Measurements from ENCODE around the gene MAP2K5. TPM values are rescaled to one million over a fixed set of nuclear protein-coding genes. Genes with fewer than 3 reads are reported as not detected.

Gene MAP2K5
- total RNA-seq (2014; rRNA removed; shearing (Covaris generic)): 11.7 and 13.9 TPM in 2 replicates

- Histone ChIP-seq H3K27ac (peak within 1 kb of the TSS; percentile 85), H3K4me3 (peak within 1 kb of the TSS; percentile 93), H3K9me3 (replicated peaks) (no peaks in the 10 kb centered on the region), H3K4me1 (peaks cover 8% of the 10 kb centered on the region), H3K27me3 (no peaks in the 10 kb centered on the region), H3K36me3 (no peaks in the 10 kb centered on the region)
- DNase-seq: peak; percentile 82 to 84
Observed at GRCh38 chr15:67542420-67543347, at the start of gene MAP2K5. MAP2K5 (plus strand) TSS chr15:67542703; CDS start chr15:67543336, 633 bp downstream.

- no peak for DNase-seq
- Histone ChIP-seq H3K4me1 (no peaks in the 10 kb centered on the region), H3K27ac (no peak overlapping the region), H3K4me3 (no peak overlapping the region), H3K27me3 (no peaks in the 10 kb centered on the region), H3K36me3 (no peaks in the 10 kb centered on the region), H3K9me3 (replicated peaks) (no peaks in the 10 kb centered on the region)
Observed at GRCh38 chr15:67495585-67495984, 46.9 kb upstream of the MAP2K5 start.

- no peaks in the 10 kb centered on the region for H3K9me3 ChIP-seq (replicated peaks)
- no peaks in the 10 kb centered on the region; the same call in 1 of the 2 replicates for H3K4me1 ChIP-seq
- no peaks in the 10 kb centered on the region for H3K27me3 ChIP-seq
- H3K36me3 ChIP-seq: no peaks in the 10 kb centered on the region
- peak in 1 of 2 experiments; percentile 33 for DNase-seq
- H3K4me3 ChIP-seq: no peak overlapping the region
- H3K27ac ChIP-seq: no peak overlapping the region
Observed at GRCh38 chr15:67501177-67501835, 41.2 kb upstream of the MAP2K5 start.

GRCh38 chr15:67501836-67502461, 40.6 kb upstream of the MAP2K5 start:
- Histone ChIP-seq H3K4me1 (no peaks in the 10 kb centered on the region; the same call in 1 of the 2 replicates), H3K4me3 (no peak overlapping the region)
- DNase-seq: no peak

GRCh38 chr15:67504056-67504455, 38.4 kb upstream of the MAP2K5 start:
- H3K27me3 ChIP-seq: no peaks in the 10 kb centered on the region
- no peak for DNase-seq
- no peaks in the 10 kb centered on the region for H3K36me3 ChIP-seq
- H3K4me3 ChIP-seq: no peak overlapping the region
- no peak overlapping the region for H3K27ac ChIP-seq
- H3K4me1 ChIP-seq: no peaks in the 10 kb centered on the region; the same call in 1 of the 2 replicates
- H3K9me3 ChIP-seq (replicated peaks): no peaks in the 10 kb centered on the region

More at GRCh38 chr15:67501836-67502461, 40.6 kb upstream of the MAP2K5 start:
- no peaks in the 10 kb centered on the region for H3K9me3 ChIP-seq (replicated peaks)
- no peak overlapping the region for H3K27ac ChIP-seq
- no peaks in the 10 kb centered on the region for H3K27me3 ChIP-seq
- no peaks in the 10 kb centered on the region for H3K36me3 ChIP-seq

- H3K27me3 ChIP-seq: no peaks in the 10 kb centered on the region
- no peaks in the 10 kb centered on the region; the same call in 1 of the 2 replicates for H3K4me1 ChIP-seq
- no peaks in the 10 kb centered on the region for H3K9me3 ChIP-seq (replicated peaks)
- H3K27ac ChIP-seq: no peak overlapping the region
- no peaks in the 10 kb centered on the region for H3K36me3 ChIP-seq
- H3K4me3 ChIP-seq: no peak overlapping the region
- no peak for DNase-seq
Observed at GRCh38 chr15:67504796-67505195, 37.7 kb upstream of the MAP2K5 start.

- Histone ChIP-seq H3K27me3 (no peaks in the 10 kb centered on the region), H3K36me3 (no peaks in the 10 kb centered on the region), H3K9me3 (replicated peaks) (no peaks in the 10 kb centered on the region), H3K4me1 (peaks cover 2% of the 10 kb centered on the region; the same call in 1 of the 2 replicates), H3K27ac (no peak overlapping the region), H3K4me3 (no peak overlapping the region)
- DNase-seq: no peak
Observed at GRCh38 chr15:67505675-67506572, 36.6 kb upstream of the MAP2K5 start.

- H3K27me3 ChIP-seq: no peaks in the 10 kb centered on the region
- H3K4me1 ChIP-seq: peaks cover 5% of the 10 kb centered on the region; the same call in 1 of the 2 replicates
- no peak overlapping the region for H3K4me3 ChIP-seq
- no peak overlapping the region for H3K27ac ChIP-seq
- no peak for DNase-seq
- H3K9me3 ChIP-seq (replicated peaks): no peaks in the 10 kb centered on the region
- no peaks in the 10 kb centered on the region for H3K36me3 ChIP-seq
Observed at GRCh38 chr15:67506775-67507747, 35.4 kb upstream of the MAP2K5 start.

GRCh38 chr15:67508407-67508806, 34.1 kb upstream of the MAP2K5 start:
- Histone ChIP-seq H3K27ac (no peak overlapping the region), H3K4me1 (peaks cover 5% of the 10 kb centered on the region; the same call in 1 of the 2 replicates), H3K27me3 (no peaks in the 10 kb centered on the region), H3K36me3 (no peaks in the 10 kb centered on the region), H3K4me3 (no peak overlapping the region), H3K9me3 (replicated peaks) (no peaks in the 10 kb centered on the region)
- no peak for DNase-seq

GRCh38 chr15:67509918-67510317, 32.6 kb upstream of the MAP2K5 start:
- Histone ChIP-seq H3K4me3 (no peak overlapping the region), H3K9me3 (replicated peaks) (no peaks in the 10 kb centered on the region), H3K36me3 (no peaks in the 10 kb centered on the region), H3K27ac (no peak overlapping the region), H3K4me1 (peaks cover 5% of the 10 kb centered on the region; the same call in 1 of the 2 replicates), H3K27me3 (no peaks in the 10 kb centered on the region)
- DNase-seq: no peak

GRCh38 chr15:67510597-67511190, 31.8 kb upstream of the MAP2K5 start:
- Histone ChIP-seq H3K4me3 (no peak overlapping the region), H3K27ac (no peak overlapping the region), H3K4me1 (peaks cover 5% of the 10 kb centered on the region; the same call in 1 of the 2 replicates), H3K36me3 (no peaks in the 10 kb centered on the region), H3K27me3 (no peaks in the 10 kb centered on the region), H3K9me3 (replicated peaks) (no peaks in the 10 kb centered on the region)
- no peak for DNase-seq

GRCh38 chr15:67511606-67512005, 30.9 kb upstream of the MAP2K5 start:
- Histone ChIP-seq H3K9me3 (replicated peaks) (no peaks in the 10 kb centered on the region), H3K27ac (no peak overlapping the region), H3K4me1 (peaks cover 5% of the 10 kb centered on the region; the same call in 1 of the 2 replicates), H3K27me3 (no peaks in the 10 kb centered on the region), H3K4me3 (no peak overlapping the region), H3K36me3 (no peaks in the 10 kb centered on the region)
- no peak for DNase-seq

GRCh38 chr15:67512140-67512539, 30.4 kb upstream of the MAP2K5 start:
- Histone ChIP-seq H3K4me1 (peaks cover 5% of the 10 kb centered on the region; the same call in 1 of the 2 replicates), H3K4me3 (no peak overlapping the region), H3K27ac (no peak overlapping the region), H3K9me3 (replicated peaks) (no peaks in the 10 kb centered on the region), H3K27me3 (no peaks in the 10 kb centered on the region), H3K36me3 (no peaks in the 10 kb centered on the region)
- DNase-seq: no peak
